GM12878 (cell line): ENCODE results near the gene UFD1. TPM values are rescaled to one million over a fixed set of nuclear protein-coding genes. Genes with fewer than 3 reads are reported as not detected.

Source experiments
- BHLHE40 ChIP-seq, 2 experiments: fragments of 450-650 bp in 1 of 2; IDR thresholded peaks; 2 replicates each; pipeline ENCODE4 v1.6.1; 2011 to 2017; ENCODE audit warnings: low read depth in 2 of 2, borderline replicate concordance in 1 of 2, improper control_type of control experiment in 1 of 2, low read length in 1 of 2, mild to moderate bottlenecking in 1 of 2
- EZH2 ChIP-seq: IDR thresholded peaks from 2 replicates; pipeline ENCODE4 v1.6.1; 2012; ENCODE audit warnings: low read depth, mild to moderate bottlenecking, control low read depth, inconsistent platforms, low read length, borderline replicate concordance; ENCODE audit not compliant: control insufficient read depth
- HDAC6 ChIP-seq: fragments of 200-600 bp; sonication (generic); IDR thresholded peaks from one replicate; pipeline ENCODE4 v1.8.0; 2017; ENCODE audit warnings: antibody characterized with exemption; ENCODE audit not compliant: unreplicated experiment
- LARP7 ChIP-seq: fragments of 450-650 bp; IDR thresholded peaks from 2 replicates; pipeline ENCODE4 v1.6.1; 2017; ENCODE audit warnings: mild to moderate bottlenecking
- MYC ChIP-seq: IDR thresholded peaks from 2 replicates; pipeline ENCODE4 v1.6.1; 2011; ENCODE audit warnings: mild to moderate bottlenecking, low read length, moderate library complexity, inconsistent platforms; ENCODE audit not compliant: insufficient read depth, insufficient replicate concordance, insufficient read length, severe bottlenecking
- NRF1 ChIP-seq: conservative IDR thresholded peaks from 2 replicates; pipeline ENCODE4 v1.6.1; 2011; ENCODE audit warnings: mild to moderate bottlenecking, low read depth, low read length, improper control_type of control experiment
- PRDM15 ChIP-seq: fragments of 450-650 bp; formaldehyde crosslinking; IDR thresholded peaks from 2 replicates; pipeline ENCODE4 v1.4.0; 2020; ENCODE audit warnings: mild to moderate bottlenecking, moderate library complexity
- RELB ChIP-seq: fragments of 450-650 bp; IDR thresholded peaks from 2 replicates; pipeline ENCODE4 v1.6.1; 2017; ENCODE audit warnings: low read depth, mild to moderate bottlenecking, moderate library complexity
- SKIL ChIP-seq: fragments of 450-650 bp; IDR thresholded peaks from 2 replicates; pipeline ENCODE4 v1.6.1; 2017; ENCODE audit warnings: mild to moderate bottlenecking, low read depth, inconsistent platforms; ENCODE audit not compliant: poor library complexity, severe bottlenecking
- ZBTB40 ChIP-seq: fragments of 450-650 bp; IDR thresholded peaks from 2 replicates; pipeline ENCODE4 v1.6.1; 2016; ENCODE audit warnings: mild to moderate bottlenecking, moderate library complexity, borderline replicate concordance
- ZNF592 ChIP-seq: fragments of 450-650 bp; IDR thresholded peaks from 2 replicates; pipeline ENCODE4 v1.6.1; 2017; ENCODE audit warnings: mild to moderate bottlenecking, moderate library complexity
- polyA plus RNA-seq, 11 experiments: library from polyadenylated mRNA; depleted of rRNA in 4 of 11; unstranded in 6 of 11; stranded (reverse) in 5 of 11; fragments of >200 nt; fragmentation: Nextera tagmentation in 4 of 11; fragmentation: Illumina TruSeq in 1 of 11; extraction: Ambion mirVana in 4 of 11; extraction: Trizol in 1 of 11; gene quantifications; 1 replicate in 1 of 11; 2 replicates in 10 of 11; pipeline versions ENCODE4 v1.2.1 to v1.2.3, GENCODE V29; 2011 to 2016; ENCODE audit warnings: inconsistent platforms in 2 of 11, missing spikeins in 2 of 11, low read depth in 1 of 11
- total RNA-seq, 4 experiments: library from RNA; depleted of rRNA in 3 of 4; stranded (reverse); fragments of >200 nt in 3 of 4; fragmentation: Illumina TruSeq in 1 of 4; extraction: Trizol in 1 of 4; gene quantifications; 2 replicates each; pipeline versions ENCODE4 v1.2.1 to v1.2.3, GENCODE V29; 2013 to 2021

Gene UFD1
- total and polyA plus RNA-seq, 10 of the 15 experiments (the other 5 are each of a cell fraction or from before 2014, with no cell fraction given): 67.2 to 143 (median 117) TPM

GRCh38 chr22:19431649-19432132, 47.3 kb downstream of the UFD1 start, which contains the start of gene HIRA (continued):
- TF ChIP-seq SKIL (no peak), NRF1 (peak; percentile 17; the same call in 1 of the 2 replicates), BHLHE40 (IDR thresholded peaks at IDR 0.05; ENCODE audit: borderline replicate concordance in 1 of 2, low read depth in 2 of 2, low read length in 1 of 2) (peak in 1 of 2 experiments; percentile 49; a peak in 2 of 4 replicates), EZH2 (no peak), MYC (peak; percentile 67), HDAC6 (no peak), RELB (no peak), LARP7 (peak; percentile 81), PRDM15 (CRISPR knock-in tag) (no peak), ZNF592 (0 out of 2 replicates have a peak, but pooled peaks have one; percentile 57), ZBTB40 (peak; percentile 8; the same call in 1 of the 2 replicates)
